HG03457 (cell line): ENCODE measurements around the gene POLR1H.

Experiments
- ATAC-seq: cut with Tn5 transposase; IDR thresholded peaks from one replicate; pipeline ENCODE4 v1.9.1; 2021; ENCODE audit warnings: moderate number of reproducible peaks; ENCODE audit not compliant: unreplicated experiment

POLR1H gene

DNA sequence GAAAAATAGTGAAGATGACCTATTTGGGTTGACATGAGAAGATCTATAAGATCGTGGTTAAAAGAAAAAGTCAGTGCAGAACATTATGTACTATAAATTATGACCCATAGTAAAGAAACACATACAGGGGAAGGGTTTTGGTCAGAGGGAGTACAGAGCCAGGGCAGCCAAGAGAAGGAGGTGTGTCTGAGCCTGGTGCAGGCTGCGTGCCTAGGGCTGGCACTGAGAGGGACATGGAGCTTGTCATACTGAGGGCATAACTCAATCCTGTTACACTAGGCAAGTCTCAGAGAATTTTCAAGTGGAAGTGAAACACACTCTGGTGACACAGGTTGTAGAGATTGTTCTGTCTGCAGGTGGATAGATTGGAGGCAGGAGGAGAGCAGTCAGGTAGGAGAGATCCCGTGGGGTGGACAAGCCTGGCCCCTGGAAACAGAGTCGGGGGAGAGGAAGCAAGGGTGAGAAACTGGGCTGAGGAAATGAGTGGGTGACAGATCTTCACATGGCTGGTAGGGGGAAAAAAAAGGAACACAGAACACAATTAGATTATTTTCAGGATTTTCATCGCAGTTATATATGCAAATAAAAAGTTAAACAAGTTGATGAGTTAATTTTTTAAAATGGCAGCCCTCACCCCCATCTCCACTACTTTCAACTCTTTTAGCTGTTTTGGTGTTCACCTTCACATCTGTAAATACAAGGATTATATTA, 33.0 kb downstream of the POLR1H start:
- ATAC-seq = no peak

DNA sequence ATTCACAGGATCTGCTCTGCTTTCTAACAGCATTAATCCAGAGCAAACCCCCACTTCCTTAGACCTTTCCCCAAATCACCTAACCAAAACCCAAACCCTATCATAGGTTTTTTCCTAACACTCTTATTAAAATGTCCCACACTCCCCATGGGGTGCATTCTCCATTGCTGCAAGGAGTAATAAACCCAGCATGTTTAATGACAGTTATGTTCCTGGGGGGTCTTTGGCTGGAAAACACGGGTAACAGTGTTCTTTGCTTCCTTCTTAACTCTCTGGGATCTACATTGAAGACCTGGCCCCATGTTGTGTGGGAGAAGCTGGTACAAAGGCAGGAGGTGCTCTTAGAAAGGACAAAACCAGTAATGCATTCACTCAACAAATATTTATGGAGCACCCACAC, 35.8 kb downstream of the POLR1H start:
- no peak for ATAC-seq

DNA sequence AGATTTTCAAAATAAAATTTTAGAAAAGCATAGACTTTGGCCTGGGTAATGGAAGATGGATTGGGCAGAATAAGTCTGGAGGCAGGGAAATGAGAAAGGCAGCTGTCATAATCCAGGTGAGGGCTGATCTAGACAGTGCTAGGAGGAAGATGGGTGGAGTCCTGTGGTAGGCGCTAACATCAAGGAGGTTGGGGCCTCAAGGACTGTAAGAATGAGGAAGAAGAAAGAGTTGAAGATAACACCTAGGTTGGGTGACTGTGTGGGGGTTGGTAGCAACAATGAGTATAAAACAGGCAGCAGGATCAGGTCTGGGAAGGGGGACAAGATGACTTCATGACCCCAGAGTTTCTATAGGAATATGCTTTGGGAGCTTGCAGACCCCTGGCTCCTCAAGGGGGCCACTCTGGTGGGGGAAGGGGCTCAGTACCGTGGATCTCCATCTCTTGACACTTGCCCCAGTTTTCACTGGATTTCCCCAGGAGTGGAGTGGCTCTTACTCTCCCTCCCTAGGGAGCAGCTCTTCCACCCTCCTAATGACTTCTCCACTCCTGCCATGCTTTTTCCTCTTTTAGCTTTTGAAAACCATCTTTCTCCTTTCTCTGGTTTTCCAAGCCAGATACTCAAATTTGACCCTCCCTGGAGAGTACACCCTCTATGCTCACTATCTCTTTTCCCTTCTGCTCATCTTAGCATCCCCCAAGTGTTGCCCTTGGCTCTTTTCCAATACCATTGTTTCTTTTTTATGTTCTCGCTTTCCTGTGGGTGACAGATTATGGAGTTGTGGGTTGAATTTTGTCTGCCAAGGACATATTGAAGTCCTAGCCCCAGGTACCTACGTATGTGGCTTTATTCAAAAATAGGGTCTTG, 37.1 kb downstream of the POLR1H start:
- no peak for ATAC-seq

DNA sequence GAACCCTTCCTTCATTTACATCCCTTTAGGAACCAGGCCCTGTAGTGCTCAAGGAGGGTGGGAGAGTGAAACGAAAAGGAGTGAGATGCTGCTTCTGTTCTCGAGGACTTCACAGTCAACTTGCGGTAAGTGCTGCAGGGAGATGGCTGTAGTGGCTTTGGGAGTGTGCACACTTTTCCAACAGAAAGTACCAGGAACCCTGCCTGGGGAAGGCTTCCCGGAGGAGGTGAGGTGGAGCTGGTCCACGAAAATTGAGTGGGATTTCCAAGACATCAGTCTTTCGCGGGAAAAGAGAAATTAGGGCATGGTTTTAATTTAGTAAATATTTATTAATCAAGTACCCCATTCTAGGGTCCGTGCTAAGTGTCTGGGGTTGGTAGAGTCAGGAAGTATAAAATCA, 39.1 kb downstream of the POLR1H start:
- ATAC-seq = no peak

DNA sequence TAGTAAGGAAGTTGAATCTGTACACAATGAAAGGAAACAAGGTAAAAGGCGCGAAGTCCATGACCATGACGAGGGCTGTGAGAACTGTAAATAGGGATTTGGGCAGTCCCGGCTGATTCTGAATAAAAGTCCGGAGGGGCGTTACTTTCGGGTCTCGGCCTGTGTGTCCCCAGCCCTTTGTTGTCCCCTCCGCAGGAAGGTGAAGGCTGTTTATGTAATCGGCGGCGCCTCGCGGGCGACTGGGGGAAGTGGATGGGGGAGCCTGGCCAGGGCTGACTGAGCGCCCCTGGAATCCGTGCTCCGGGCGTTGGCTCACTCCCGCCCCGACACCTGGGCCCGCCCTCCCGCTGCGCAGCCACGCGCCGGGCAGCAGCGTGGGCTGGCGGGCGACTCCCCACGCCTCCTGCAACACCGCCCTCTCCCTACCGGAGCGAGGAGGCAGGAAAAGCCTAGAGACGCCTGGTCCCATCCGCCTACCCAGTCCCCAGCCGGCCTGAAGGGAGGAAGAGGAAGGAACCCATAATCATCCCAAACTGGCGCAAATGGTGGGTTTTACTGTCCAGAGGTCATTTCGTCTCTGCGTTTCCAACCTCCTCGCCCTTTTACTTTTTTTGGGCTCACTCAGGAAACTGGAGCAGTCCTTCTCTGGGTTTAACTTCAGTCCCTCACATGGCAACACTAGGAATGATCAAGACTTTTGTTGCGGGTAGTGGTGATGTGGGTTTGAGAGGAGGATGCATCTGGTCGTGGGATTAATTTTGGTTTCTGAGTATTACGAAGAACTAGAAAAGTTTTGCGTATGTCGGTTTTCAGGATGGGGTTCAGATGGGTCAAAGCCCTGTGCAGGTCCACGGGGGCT, 39.7 kb downstream of the POLR1H start:
- ATAC-seq = no peak

DNA sequence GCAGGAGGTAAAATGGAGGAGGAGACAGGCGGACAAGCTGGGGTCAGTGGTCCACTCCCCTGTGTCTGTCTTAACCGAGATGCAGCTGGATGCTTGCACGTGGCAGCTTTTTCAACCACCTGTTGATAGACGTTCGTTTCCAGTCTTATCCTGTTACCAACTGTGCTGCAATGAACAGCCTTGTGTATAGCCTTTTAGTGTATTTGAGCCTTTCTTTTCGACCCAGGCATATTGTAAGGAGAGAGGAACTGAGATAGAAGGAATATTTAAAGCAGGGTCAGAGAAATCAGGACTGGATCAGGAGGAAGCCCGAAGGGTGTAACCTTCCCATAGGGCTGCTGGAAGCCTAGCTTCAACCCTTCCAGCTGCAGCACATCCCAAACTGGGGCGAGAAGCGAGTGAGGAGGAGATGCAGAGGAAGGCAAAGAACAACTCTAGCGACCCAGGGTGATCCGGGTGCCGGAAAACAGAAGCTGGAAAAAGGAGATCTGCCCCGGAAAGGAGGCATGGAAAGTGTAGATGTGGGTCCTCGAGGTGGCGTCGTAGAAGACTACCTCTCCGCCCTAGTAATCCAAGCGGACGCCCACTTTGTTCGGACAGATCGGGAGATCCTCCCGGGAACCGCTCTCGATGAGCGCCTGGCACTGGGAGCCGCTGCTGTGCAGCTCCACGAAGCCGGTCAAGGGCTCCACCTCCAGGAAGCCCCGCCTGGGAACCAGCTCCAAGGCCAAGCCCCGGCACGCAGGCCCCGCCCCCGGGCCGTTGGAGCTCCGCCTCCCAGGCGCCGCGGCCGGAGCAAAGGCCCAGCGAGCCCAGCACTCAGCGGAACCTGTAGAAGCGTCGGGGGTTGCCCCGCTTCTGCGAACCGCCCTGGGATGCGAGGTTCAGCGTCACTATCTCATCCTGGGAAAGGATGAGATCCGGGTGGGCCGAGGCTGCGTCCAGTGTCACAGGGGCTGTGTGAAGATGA, 40.7 kb downstream of the POLR1H start:
- ATAC-seq = no peak

DNA sequence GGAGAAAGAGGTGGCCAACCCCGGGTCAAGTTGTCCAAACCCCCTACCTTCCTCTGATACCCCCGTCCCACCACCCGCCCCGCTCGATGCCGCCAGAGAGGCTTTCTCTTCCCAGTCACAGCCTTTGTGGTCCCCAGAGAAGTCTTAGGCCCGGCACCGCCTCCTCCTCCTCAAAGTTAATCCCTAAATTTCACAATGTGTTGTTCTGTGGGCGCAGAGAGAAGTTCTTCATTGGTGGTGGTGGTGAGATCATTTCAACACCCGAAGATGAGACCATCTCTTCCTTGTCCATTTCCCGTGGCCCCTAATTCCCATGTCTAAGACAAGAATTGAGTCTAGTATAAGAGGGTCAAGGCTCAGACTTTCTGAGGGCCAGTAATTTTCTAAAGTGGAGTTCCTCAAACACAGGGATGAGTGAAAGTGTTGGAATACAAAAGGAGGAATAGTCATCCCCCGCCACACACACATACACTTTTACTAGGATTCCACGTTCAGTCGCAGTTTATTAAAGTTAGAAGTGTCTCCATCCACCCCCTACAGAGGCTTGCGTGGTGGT, 41.4 kb downstream of the POLR1H start:
- ATAC-seq = no peak

DNA sequence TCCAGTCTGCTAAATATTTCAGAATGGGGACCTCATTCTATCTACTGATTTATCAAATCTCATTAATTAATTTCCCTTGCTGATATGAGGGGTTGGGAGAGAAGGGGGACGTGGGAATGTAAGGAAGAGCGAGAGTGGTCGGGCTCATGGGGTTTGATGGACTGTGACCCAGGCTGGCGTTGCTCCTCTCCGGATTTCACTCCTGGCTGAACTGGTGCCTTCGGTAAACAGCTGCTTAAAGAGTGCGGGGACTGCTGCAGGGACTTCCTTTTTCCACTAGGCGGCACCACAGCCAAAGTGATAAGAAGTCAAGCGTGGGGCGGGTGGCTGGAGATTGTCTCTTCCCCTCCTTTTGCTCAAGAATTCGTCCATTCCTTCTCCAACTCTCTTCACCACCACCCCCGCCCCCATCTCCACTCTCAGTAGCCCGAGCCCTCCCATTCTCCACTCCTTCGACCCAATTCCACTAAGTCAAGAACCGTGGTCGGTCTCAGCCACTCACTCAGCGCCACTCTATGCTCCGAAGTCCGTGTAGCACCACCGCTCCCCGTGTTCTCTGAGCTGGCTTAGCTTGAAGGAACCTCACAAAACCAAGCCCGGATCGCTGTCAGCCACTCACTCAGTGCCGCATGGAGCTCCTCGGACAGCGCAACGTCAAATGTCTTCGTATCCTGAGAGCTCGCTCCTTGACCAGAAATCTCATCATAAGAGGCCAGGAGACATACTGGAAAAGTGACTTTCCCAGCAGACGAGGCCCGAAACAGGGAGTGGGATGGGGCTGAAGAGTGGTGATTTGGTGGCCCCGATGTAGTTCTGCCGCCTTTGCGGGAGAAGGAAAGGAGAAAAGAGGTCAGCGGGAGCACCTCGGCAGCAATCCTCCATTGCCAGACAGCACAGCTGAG, 42.2 kb downstream of the POLR1H start:
- no peak for ATAC-seq

DNA sequence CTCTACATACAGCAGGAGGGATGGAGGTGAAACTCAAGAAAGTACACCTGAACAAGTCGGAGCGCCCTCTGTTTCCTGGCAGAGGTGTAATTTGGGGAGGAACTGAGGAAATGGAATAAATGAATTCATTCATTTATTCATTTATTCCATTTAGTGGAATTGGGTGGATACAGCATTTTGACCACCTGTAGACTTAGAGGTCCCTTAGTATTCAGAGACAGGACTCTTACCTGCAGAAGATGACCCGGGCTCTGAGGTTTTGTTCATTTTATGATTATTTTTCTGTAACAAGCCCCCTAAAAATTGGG, 42.8 kb downstream of the POLR1H start:
- no peak for ATAC-seq

DNA sequence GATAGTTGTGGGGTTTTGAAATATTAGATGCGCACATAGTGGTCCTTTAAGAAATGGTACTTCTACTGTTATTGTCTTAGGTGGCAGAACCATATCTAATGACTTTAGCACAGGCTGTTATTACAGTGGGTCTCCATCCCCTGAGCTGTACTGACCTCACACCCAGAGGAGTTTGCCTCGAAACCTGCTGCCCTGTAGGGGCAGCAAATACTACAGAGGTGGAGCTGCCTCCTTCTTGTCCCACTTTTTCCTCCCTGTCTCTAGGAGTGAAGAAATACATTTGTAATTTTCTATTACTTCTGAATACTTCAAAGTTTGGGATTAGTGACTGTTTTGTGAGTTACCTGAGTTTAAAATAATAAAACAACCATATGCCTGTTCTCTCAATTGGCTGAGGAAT, 43.6 kb downstream of the POLR1H start:
- ATAC-seq = no peak

DNA sequence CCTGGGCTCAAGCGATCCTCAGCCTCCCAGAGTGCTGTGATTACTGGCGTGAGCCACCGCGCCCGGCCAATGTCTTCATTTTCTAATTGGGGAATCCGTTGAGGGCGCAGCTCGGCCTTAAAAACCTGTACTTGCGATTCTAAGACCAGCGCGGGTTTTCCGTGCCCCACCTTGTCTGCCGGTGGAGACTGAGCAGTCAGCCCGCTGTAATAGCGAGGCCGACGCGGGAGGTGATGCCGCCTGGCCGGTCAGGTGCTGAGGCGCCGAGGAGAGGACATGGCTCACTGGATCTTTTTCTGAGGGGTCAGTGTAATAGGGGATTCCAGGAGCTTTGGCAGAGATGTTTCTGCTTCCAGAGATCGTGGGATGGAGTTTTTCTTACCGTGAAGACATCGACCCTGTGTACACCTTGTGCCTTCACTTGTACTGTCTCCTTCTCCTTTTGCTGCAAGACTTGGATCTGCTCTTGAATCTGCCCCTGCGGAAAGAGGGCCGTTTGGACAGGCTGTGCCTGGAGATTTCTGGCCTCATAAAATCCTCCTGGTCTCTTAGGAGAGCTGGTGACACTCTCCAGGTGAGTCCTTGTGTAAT, 50.3 kb downstream of the POLR1H start:
- no peak for ATAC-seq

DNA sequence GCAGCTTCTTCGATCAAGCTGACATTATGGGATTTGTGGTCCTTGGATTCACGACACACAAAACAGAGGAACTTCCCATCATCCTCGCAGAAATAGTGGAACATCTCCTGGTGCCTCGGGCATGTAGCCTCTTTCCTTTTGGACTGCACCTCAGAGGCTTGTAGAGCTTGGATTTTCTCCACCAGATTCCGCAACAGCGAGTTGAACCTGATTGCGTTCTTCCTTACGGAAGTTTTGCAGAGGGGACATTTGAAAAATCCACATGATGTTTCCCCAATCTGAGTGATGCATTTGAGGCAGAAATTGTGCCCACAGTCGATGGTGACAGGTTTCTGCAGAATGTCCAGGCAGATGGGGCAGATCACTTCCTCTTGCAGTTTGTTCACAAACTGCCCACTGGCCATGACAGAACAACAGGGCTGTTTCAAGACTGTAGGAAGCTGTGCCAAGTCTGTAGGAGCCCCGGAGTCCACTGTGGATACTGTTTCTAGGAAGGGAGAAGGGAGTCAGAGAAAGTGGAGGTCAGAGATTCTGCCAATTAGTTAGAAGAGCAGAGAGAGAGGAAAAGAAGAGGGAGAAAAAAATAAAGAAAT, 51.4 kb downstream of the POLR1H start:
- ATAC-seq = no peak

DNA sequence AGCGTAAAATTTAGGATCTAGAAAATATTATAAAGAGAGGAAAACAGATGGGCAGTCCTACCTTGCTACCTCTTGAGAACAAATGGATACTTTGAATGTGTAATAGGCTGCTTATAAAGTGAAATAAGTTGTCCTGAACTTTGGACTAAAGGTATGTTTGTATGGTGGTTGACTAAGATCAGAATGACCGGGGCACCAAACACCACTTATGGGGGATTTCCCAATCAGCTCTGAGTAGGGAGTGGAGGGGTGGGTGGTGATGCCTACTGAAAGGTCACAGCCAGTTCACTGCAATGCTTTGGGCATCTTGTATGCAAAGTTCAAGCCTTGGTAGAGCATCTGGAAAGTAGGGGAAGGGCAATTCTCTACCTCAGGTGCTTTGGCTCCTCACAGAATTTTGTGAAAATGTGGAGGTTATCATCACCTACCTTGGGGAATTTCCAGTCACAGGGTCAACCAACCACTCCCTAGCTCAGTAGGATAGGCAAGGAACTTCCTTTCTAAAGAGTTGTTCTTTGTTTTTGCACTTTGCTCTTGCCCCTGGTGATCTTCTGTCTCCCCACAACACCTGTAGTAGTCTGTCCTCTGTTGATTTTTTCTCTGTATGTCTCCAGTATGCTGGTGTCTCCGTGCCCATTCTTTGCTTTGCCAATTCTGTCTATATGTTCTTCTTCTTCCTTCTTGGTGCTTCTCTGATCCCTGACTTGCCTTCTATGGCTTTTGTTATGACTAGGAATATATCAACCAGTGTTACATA, 52.1 kb downstream of the POLR1H start, which contains the start of gene TRIM31:
Gene TRIM31, minus strand, starts transcription at position 88 of the 757 bp plus-strand sequence. CDS start 285 bp downstream, outside the sequence.
- peak; percentile 70 for ATAC-seq

DNA sequence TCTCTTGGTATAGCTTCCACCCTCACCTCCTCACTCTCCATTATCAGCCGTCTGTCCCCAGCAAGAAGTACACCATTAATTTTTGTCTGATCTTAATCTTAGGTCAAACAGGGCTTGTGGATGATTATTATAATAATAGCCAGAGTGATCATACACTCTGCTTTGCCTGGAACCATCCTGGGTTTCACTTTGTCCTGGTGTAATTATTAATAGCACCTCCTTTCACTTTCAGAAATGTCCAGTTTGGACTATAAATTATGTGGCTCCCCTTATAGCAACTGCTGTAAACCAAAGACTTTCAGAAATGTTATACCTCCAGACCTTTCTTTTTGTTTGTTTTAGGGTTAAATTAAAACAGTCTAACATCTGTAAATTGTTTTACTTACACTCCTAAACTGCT, 52.8 kb downstream of the POLR1H start:
- ATAC-seq = no peak
